Body of pancreas (tissue), 4 donors: ENCODE results near the gene ZNF581. TPM values are rescaled to one million over a fixed set of nuclear protein-coding genes. Genes with fewer than 3 reads are reported as not detected.
A peak's percentile ranks its signal among the peaks of the same experiment; 100 is the strongest.

Source experiments
- ATAC-seq: fragments of 150-250 bp; one replicate; pipeline ENCODE4 v1.9.1; 2016
- DNase-seq, 4 donors: peaks; one replicate each; pipeline ENCODE4 v3.0.0-alpha.2; 2019
- H3K27ac ChIP-seq, 4 donors: fragments of 200-600 bp; sonication (generic); 1 replicate in 3 of 4; 2 replicates in 1 of 4; pipeline versions ENCODE4 v1.5.1 to v1.6.1; 2016 to 2019; ENCODE audit warnings: mild to moderate bottlenecking in 1 of 4, mixed read lengths in 1 of 4, moderate library complexity in 1 of 4
- H3K27me3 ChIP-seq, 2 donors: fragments of 200-600 bp; sonication (generic); one replicate each; pipeline ENCODE4 v1.6.0; 2016; ENCODE audit warnings: mild to moderate bottlenecking in 1 of 2
- H3K36me3 ChIP-seq, 2 donors: fragments of 200-600 bp; sonication (generic); replicated peaks in 1 of 2; 2 replicates each; pipeline ENCODE4 v1.5.1; 2016; ENCODE audit warnings: low read depth in 2 of 2; ENCODE audit not compliant: insufficient read depth in 1 of 2
- H3K4me1 ChIP-seq: fragments of 200-600 bp; sonication (generic); one replicate; pipeline ENCODE4 v1.6.0; 2016
- H3K4me3 ChIP-seq, 2 donors: fragments of 200-600 bp; sonication (generic); 1 replicate in 1 of 2; 2 replicates in 1 of 2; pipeline ENCODE4 v1.5.1; 2016 to 2019
- H3K9me3 ChIP-seq, 3 donors: fragments of 200-600 bp; sonication (generic); 1 replicate in 2 of 3; 2 replicates in 1 of 3; pipeline ENCODE4 v1.5.1; 2016
- CTCF ChIP-seq, 7 experiments: fragments of 450-650 bp in 4 of 7; fragments of 200-600 bp in 3 of 7; sonication (generic) in 3 of 7; IDR thresholded peaks; one replicate each; pipeline ENCODE4 v1.5.1; 2016 to 2019; ENCODE audit warnings: antibody characterized with exemption in 7 of 7
- POLR2A ChIP-seq, 3 donors: fragments of 450-650 bp; IDR thresholded peaks; one replicate each; pipeline ENCODE4 v1.6.1; 2016; ENCODE audit warnings: antibody characterized with exemption in 3 of 3, mild to moderate bottlenecking in 2 of 3
- WGBS, 2 donors: methylation state at CpG; one replicate each; pipeline ENCODE4 v1.1.5; 2017; 5-methylcytosine and 5-hydroxymethylcytosine counted together
- intact Hi-C: fragments of 100-400 bp; cut with DNase I; formaldehyde crosslinking; loops from one replicate; pipeline ENCODE4 v1.15.1; 2023
- total RNA-seq, 2 donors: library from RNA; depleted of rRNA; stranded (reverse); fragments of >200 nt; gene quantifications; one replicate each; pipeline ENCODE4 v1.1.0, GENCODE V29; 2016

Gene ZNF581
- total RNA-seq, 2 donors from 2014 or later: 16.8 to 20.2 TPM

GRCh38 chr19:55684946-55685681, 41.7 kb downstream of the ZNF581 start:
- DNase-seq (no peak), ATAC-seq (no peak)
- Histone ChIP-seq H3K4me3 (no peak overlapping the region), H3K9me3 (no peaks in the 10 kb centered on the region), H3K36me3 (peaks cover 10 to 22% of the 10 kb centered on the region in 2 donors), H3K27me3 (no peaks in the 10 kb centered on the region), H3K4me1 (peaks cover 70% of the 10 kb centered on the region), H3K27ac (peak overlapping the region in 3 of 4 donors; percentile 72 to 87 (median 83))
- TF ChIP-seq CTCF (IDR thresholded peaks at IDR 0.05): no peak
- no peak for TF ChIP-seq POLR2A (IDR thresholded peaks at IDR 0.05)
- intact Hi-C loops: no loop called here
- WGBS, 2 donors: 92 to 95% methylated on average over 44 to 46 of the region's 60 CpGs

GRCh38 chr19:55685776-55686175, 42.3 kb downstream of the ZNF581 start:
- Histone ChIP-seq H3K4me3 (no peak overlapping the region), H3K9me3 (no peaks in the 10 kb centered on the region), H3K36me3 (peaks cover 16 to 28% of the 10 kb centered on the region in 2 donors), H3K27ac (no peak overlapping the region), H3K4me1 (peaks cover 64% of the 10 kb centered on the region), H3K27me3 (no peaks in the 10 kb centered on the region)
- 93 to 98% methylated on average over 5 to 6 of the region's 6 CpGs for WGBS, 2 donors
- ATAC-seq: no peak
- no peak for DNase-seq
- intact Hi-C loops: no loop called here
- TF ChIP-seq POLR2A (IDR thresholded peaks at IDR 0.05) (no peak), CTCF (IDR thresholded peaks at IDR 0.05) (no peak)

- 86 to 91% methylated on average over 25 to 29 of the region's 29 CpGs for WGBS, 2 donors
- intact Hi-C loops: no loop called here
- TF ChIP-seq POLR2A (IDR thresholded peaks at IDR 0.05) (no peak), CTCF (IDR thresholded peaks at IDR 0.05) (no peak)
- H3K36me3 ChIP-seq: peaks cover 16 to 34% of the 10 kb centered on the region in 2 donors
- no peaks in the 10 kb centered on the region for H3K27me3 ChIP-seq
- no peak overlapping the region for H3K4me3 ChIP-seq
- ATAC-seq (no peak), DNase-seq (no peak)
- H3K4me1 ChIP-seq: peaks cover 57% of the 10 kb centered on the region
- H3K27ac ChIP-seq: no peak overlapping the region
- H3K9me3 ChIP-seq: no peaks in the 10 kb centered on the region
Observed at GRCh38 chr19:55686311-55687050, 43.0 kb downstream of the ZNF581 start.

GRCh38 chr19:55687281-55688201, 44.1 kb downstream of the ZNF581 start:
- ATAC-seq (no peak), DNase-seq (no peak)
- Histone ChIP-seq H3K4me1 (peaks cover 47% of the 10 kb centered on the region), H3K4me3 (no peak overlapping the region), H3K9me3 (no peaks in the 10 kb centered on the region), H3K36me3 (peaks cover 22 to 40% of the 10 kb centered on the region in 2 donors), H3K27me3 (no peaks in the 10 kb centered on the region), H3K27ac (no peak overlapping the region)
- intact Hi-C loops: no loop called here
- TF ChIP-seq POLR2A (IDR thresholded peaks at IDR 0.05) (no peak), CTCF (IDR thresholded peaks at IDR 0.05) (no peak)
- 73 to 87% methylated on average over 9 to 22 of the region's 22 CpGs for WGBS, 2 donors
